ENCODE measurements around the gene ARFGEF3.

The ARFGEF3 gene

GRCh38 chr6:138155443-138155842 is 6.3 kb upstream of the ARFGEF3 start:
- Mint-ChIP-seq H3K27me3 (peaks cover 55% of the 10 kb centered on the region), H3K9me3 (peaks cover 8 to 11% of the 10 kb centered on the region in 2 donors), H3K4me1 (no peaks in the 10 kb centered on the region), H3K27ac (no peak overlapping the region), H3K4me3 (no peak overlapping the region)
- DNase-seq (no peak), ATAC-seq (no peak)

GRCh38 chr6:138157986-138158638 is 3.6 kb upstream of the ARFGEF3 start:
- no peak overlapping the region for H3K27ac Mint-ChIP-seq
- peaks cover 57% of the 10 kb centered on the region for H3K27me3 Mint-ChIP-seq
- H3K4me1 Mint-ChIP-seq = peaks cover 15% of the 10 kb centered on the region
- DNase-seq (no peak), ATAC-seq (no peak)
- no peaks in the 10 kb centered on the region for H3K9me3 Mint-ChIP-seq
- H3K4me3 Mint-ChIP-seq = no peak overlapping the region

DNA sequence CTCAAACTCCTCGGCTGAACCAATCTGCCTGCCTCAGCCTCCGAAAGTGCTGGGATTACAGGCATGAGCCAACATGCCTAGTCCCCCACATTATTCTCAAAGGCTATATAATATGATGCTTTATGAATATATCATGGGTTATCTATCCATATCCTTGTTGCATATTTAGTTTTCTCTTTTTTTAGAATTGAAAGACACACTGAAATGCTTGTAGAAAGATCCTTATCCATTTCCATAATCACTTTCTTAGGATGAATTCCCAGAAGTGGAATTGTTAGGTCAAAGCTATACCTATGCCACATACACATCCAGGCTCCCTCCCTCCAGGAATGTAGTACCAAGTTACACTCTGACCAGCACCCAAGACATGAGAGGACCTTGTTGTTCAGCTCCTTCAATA is 2.5 kb upstream of the ARFGEF3 start:
- DNase-seq (no peak), ATAC-seq (no peak)
- H3K27me3 Mint-ChIP-seq = peaks cover 68% of the 10 kb centered on the region
- H3K9me3 Mint-ChIP-seq = no peaks in the 10 kb centered on the region
- H3K4me3 Mint-ChIP-seq = no peak overlapping the region
- peaks cover 15% of the 10 kb centered on the region for H3K4me1 Mint-ChIP-seq
- no peak overlapping the region for H3K27ac Mint-ChIP-seq

GRCh38 chr6:138160329-138161087 is 1.2 kb upstream of the ARFGEF3 start:
- no peaks in the 10 kb centered on the region for H3K9me3 Mint-ChIP-seq
- peaks cover 15% of the 10 kb centered on the region for H3K4me1 Mint-ChIP-seq
- H3K27me3 Mint-ChIP-seq = peaks cover 71% of the 10 kb centered on the region
- peak overlapping the region; percentile 63 to 67 for H3K4me3 Mint-ChIP-seq
- DNase-seq (no peak), ATAC-seq (no peak)
- H3K27ac Mint-ChIP-seq = no peak overlapping the region

- Mint-ChIP-seq H3K9me3 (no peaks in the 10 kb centered on the region), H3K27me3 (peaks cover 70% of the 10 kb centered on the region), H3K4me1 (peaks cover 15% of the 10 kb centered on the region), H3K4me3 (peak overlapping the region; percentile 63 to 67), H3K27ac (no peak overlapping the region)
- ATAC-seq (peak; percentile 6), DNase-seq (no peak)
Observed at GRCh38 chr6:138161088-138161337, 726 bp upstream of the ARFGEF3 start.

DNA sequence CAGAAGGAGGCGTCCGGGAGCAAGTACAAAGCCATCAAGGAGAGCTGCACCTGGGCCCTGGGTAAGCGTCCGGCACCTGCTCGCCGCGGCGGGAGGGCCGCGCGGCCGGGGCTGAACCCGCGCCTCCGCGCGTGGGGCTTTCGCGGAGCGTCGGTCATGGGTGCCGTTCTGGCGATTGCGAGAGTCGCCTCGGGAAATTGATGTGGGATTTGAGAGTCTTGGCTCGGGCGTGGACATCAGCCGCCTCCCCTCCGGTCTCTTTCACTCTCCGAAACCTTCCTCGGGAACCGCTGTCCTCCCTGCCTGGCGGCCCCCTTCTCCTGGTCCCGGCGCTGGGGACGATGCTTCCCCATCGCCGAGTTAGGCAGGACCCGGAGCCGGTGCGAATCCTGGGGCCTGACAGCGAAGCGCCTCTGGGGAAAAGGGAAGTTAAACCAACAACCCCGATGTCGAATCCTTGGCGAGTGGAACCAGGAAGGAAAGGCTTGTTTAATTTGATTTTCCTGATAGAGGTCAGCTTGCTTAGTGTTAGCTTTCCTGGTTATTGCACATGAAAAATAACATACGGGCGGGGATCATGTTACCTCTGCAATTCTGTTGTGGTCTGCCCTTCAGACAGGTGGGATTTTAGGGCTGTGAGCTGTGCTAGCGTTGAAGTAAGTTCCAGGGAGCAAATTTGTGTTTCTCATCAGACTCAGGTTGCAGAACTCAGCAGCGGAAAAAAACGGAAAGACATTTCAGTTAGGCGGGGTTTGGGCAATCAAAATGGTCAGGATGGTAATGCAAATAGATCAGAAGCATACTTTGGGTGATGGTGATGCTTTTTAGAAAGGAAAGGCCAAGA is 594 bp downstream of the ARFGEF3 start:
- no peak for DNase-seq
- H3K4me3 Mint-ChIP-seq = peak overlapping the region; percentile 74 to 77
- peaks cover 15% of the 10 kb centered on the region for H3K4me1 Mint-ChIP-seq
- peak; percentile 51 for ATAC-seq
- no peaks in the 10 kb centered on the region for H3K9me3 Mint-ChIP-seq
- H3K27me3 Mint-ChIP-seq = peaks cover 76% of the 10 kb centered on the region
- H3K27ac Mint-ChIP-seq = peak overlapping the region in 1 of 2 donors; percentile 13

DNA sequence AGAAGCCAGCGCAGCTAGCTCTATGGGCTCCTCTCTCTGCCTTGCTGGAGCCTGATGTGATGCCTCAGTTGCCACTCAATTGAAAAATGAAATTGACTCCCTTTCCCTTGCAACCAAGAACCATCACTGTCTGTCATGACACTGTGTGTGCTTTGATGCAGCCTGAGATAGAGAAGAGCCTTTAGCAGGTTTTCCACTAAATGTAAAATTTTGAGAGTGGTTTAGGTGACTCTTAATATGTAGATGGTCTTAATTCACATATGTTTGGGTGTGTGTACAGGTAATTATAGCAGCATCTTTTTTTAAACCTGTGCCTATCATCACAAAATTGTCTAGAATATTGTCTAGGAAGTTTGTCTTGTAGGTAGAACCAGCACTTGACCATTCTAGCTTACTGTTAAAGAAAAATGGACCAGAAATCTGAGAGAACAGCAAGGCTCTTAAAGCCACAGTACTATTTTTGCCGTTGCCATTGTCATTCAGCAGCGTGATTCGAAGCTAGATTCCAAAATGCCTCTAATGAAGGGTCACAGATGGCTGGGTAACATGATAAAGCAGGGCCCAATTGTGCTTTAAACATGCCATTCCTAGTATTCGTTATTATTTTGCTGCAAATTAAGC is 1.3 kb downstream of the ARFGEF3 start:
- no peak overlapping the region for H3K27ac Mint-ChIP-seq
- H3K4me1 Mint-ChIP-seq = peaks cover 15% of the 10 kb centered on the region
- DNase-seq (no peak), ATAC-seq (no peak)
- H3K9me3 Mint-ChIP-seq = no peaks in the 10 kb centered on the region
- H3K4me3 Mint-ChIP-seq = peak overlapping the region; percentile 74 to 77
- H3K27me3 Mint-ChIP-seq = peaks cover 80% of the 10 kb centered on the region

DNA sequence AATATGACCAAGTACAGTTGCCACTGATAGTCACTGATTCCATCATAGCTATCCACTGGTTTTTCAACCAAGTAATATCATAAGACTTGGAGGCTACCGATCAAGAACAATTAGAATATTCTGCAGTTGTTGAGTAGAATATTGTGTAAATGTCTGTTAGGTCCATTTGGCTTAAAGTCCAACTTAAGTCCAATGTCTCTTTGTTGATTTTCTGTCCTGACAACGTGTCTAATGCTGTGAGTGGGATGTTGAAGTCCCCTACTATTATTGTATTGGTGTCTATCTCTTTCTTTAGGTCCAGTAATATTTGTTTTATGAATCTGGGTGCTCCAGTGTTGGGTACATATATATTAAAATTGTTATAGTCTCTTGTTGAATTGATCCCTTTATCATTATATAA is 13.9 kb downstream of the ARFGEF3 start:
- Mint-ChIP-seq H3K9me3 (peaks cover 21 to 37% of the 10 kb centered on the region in 2 donors), H3K4me3 (no peak overlapping the region), H3K27me3 (peaks cover 18% of the 10 kb centered on the region), H3K4me1 (no peaks in the 10 kb centered on the region), H3K27ac (no peak overlapping the region)
- ATAC-seq (no peak), DNase-seq (no peak)

- H3K27ac Mint-ChIP-seq = no peak overlapping the region
- no peaks in the 10 kb centered on the region for H3K4me1 Mint-ChIP-seq
- peaks cover 18% of the 10 kb centered on the region for H3K27me3 Mint-ChIP-seq
- DNase-seq (no peak), ATAC-seq (no peak)
- no peak overlapping the region for H3K4me3 Mint-ChIP-seq
- peaks cover 21 to 37% of the 10 kb centered on the region in 2 donors for H3K9me3 Mint-ChIP-seq
Observed at GRCh38 chr6:138176652-138177232, 15.0 kb downstream of the ARFGEF3 start.

DNA sequence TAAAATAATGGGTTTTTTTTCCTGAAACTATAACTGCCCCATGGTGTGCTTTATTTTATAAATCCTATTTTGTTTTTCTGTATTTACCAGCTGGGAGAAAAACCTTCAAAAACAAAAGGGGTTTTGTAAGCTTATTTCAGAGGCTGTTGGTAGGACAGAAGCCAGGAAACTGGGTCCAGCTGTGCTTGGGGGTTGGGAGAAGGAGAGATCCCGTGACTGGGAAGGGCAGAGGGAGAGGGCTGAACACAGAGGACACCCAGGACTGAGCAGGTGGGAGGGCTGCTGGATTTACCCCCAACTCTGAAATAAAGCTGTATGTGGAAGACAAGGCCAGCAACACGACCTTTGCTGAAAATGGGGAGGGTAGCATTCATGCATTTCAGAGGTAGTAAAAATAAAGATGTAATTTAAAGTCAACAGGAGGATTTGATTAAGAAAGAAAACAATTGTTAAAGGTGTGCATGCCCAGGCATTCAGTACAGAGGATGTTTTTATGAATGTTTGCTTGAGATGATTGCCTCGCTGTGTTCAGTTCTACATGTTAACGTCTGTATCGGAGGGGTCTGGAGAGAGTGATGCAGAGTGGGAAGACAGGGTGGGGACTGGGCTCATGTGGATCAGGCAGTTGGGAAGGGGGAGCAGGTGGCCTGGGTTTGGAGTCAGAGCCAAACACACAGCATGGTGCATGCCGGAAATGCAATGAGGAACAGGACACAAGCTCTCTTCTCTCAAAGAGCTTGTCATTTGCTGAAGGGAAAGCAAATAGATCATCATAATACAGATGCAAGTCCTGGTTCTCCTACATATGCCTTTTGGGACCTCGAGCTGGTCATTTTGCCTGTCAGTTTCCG is 21.4 kb downstream of the ARFGEF3 start:
- Mint-ChIP-seq H3K9me3 (peaks cover 4 to 13% of the 10 kb centered on the region in 2 donors), H3K27ac (no peak overlapping the region), H3K4me3 (no peak overlapping the region), H3K27me3 (peaks cover 37% of the 10 kb centered on the region), H3K4me1 (no peaks in the 10 kb centered on the region)
- no peak for DNase-seq
- no peak for ATAC-seq

DNA sequence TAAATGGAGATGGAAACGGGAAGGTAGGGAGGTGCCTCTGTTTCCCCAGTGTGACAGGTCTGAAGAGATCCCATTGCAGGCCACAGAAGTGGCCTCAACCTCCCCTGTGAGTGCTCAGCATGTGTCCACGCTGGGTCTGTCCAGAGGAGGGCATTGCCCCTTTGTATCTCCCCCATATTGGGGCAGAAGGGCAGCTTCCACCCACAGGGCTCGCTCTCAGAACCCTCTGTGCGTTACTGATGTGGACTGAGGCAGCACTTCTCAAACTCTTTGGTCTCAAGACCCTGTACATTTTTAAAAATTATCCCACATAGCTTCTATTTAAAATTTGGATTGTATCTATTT is 22.0 kb downstream of the ARFGEF3 start:
- ATAC-seq (no peak), DNase-seq (no peak)
- peaks cover 43% of the 10 kb centered on the region for H3K27me3 Mint-ChIP-seq
- H3K9me3 Mint-ChIP-seq = peaks cover 0 to 8% of the 10 kb centered on the region in 2 donors
- H3K4me1 Mint-ChIP-seq = no peaks in the 10 kb centered on the region
- no peak overlapping the region for H3K4me3 Mint-ChIP-seq
- no peak overlapping the region for H3K27ac Mint-ChIP-seq

- peaks cover 0 to 5% of the 10 kb centered on the region in 2 donors for H3K9me3 Mint-ChIP-seq
- no peak for DNase-seq
- ATAC-seq = no peak
- H3K27ac Mint-ChIP-seq = no peak overlapping the region
- H3K27me3 Mint-ChIP-seq = peaks cover 43% of the 10 kb centered on the region
- H3K4me1 Mint-ChIP-seq = no peaks in the 10 kb centered on the region
- H3K4me3 Mint-ChIP-seq = no peak overlapping the region
Observed at GRCh38 chr6:138184230-138184629, 22.5 kb downstream of the ARFGEF3 start.

DNA sequence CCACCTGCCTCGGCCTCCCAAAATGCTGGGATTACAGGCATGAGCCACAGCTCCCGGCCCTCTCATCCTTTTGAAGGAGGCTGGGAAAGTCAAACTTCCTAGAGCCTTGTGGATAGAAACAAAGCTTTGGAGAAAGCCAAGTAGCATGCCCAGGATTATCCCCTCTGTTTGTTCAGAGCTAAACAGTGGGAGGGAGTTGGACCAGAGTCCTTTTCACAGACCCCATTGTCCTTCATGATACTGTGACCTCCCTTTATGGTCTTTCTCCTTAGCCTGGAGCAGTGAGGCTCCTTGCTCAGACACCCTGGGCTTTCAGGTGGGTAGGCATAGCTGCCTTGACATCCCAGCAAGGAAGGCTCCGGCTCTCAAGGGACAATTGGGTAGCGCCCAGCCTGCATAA is 25.4 kb downstream of the ARFGEF3 start:
- H3K4me1 Mint-ChIP-seq = no peaks in the 10 kb centered on the region
- peaks cover 60% of the 10 kb centered on the region for H3K27me3 Mint-ChIP-seq
- no peak for ATAC-seq
- H3K9me3 Mint-ChIP-seq = no peaks in the 10 kb centered on the region
- H3K4me3 Mint-ChIP-seq = no peak overlapping the region
- no peak for DNase-seq
- H3K27ac Mint-ChIP-seq = no peak overlapping the region

DNA sequence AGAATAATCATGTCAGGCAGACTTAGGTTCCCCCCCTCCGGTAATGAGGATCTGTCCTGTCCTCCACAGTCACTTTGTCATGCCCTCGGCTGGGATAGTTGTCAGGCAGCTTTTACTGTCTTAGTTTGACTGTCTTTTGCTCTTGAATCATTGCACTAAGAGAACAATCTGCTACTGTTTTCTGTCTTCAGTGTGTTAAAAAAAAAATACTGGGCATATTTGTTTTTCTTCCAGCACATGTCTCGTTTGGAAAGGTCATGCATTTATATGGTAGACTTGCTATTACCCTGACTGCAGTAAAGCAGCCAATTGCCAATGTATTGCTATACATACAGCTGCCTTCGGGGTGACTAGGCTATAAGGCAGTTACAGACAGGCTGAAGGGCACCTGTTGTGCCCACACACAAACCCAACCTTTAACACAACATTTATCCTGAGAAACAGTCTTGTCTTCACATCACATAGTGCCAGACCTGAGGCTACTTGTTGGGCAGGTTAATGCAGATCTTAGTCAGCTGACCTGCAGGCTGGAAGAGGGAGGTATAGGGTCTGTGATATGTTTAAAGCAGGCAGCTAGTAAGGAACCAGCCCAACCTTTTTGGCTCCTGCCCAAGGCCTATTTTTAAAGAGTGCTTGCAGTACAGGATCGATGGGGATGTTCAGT is 26.7 kb downstream of the ARFGEF3 start:
- no peak for ATAC-seq
- Mint-ChIP-seq H3K27ac (no peak overlapping the region), H3K4me1 (no peaks in the 10 kb centered on the region), H3K4me3 (no peak overlapping the region), H3K9me3 (no peaks in the 10 kb centered on the region), H3K27me3 (peaks cover 47% of the 10 kb centered on the region)
- no peak for DNase-seq
